H1 (cell line): ENCODE data around the gene SNORC. TPM values are rescaled to one million over a fixed set of nuclear protein-coding genes. Genes with fewer than 3 reads are reported as not detected.

Experiments
- CTCF ChIA-PET: fragments of 300-600 bp; sonication (Branson Sonifier 250); formaldehyde crosslinking; loops from one replicate; lab custom pipeline; 2021; ENCODE audit not compliant: partially characterized antibody; lab: Charles Lee
- POLR2A ChIA-PET: fragments of 300-600 bp; sonication (Branson Sonifier 250); formaldehyde crosslinking; loops from one replicate; lab custom pipeline; 2021; ENCODE audit warnings: inconsistent platforms; ENCODE audit not compliant: partially characterized antibody; lab: Charles Lee
- DNase-seq, 2 experiments: peaks; one replicate each; pipeline versions ENCODE4 v3.0.0 to v3.0.0-alpha.2; 2010 to 2022; ENCODE audit warnings: low spot score in 2 of 2, low read depth in 1 of 2, mixed read lengths in 1 of 2
- FAIRE-seq: peaks from 2 replicates; lab custom pipeline; 2011; peaks lifted over from hg19 to GRCh38; lab: Jason Lieb, UNC
- H2AFZ ChIP-seq: 2 replicates; pipeline ENCODE4 v1.8.1; 2012; ENCODE audit warnings: low read length, inconsistent platforms
- H2AK5ac ChIP-seq: 2 replicates; pipeline ENCODE4 v1.6.1; 2013; ENCODE audit warnings: low read depth, low read length
- H2BK120ac ChIP-seq: replicated peaks from 2 replicates; pipeline ENCODE3; 2013; ENCODE audit warnings: low read depth, low read length, inconsistent platforms
- H2BK12ac ChIP-seq: 2 replicates; pipeline ENCODE4 v1.6.1; 2013; ENCODE audit warnings: low read depth, low read length
- H2BK15ac ChIP-seq: 2 replicates; pipeline ENCODE4 v1.6.1; 2013; ENCODE audit warnings: low read length
- H2BK20ac ChIP-seq: 2 replicates; pipeline ENCODE4 v1.6.1; 2013; ENCODE audit warnings: low read length
- H2BK5ac ChIP-seq: 2 replicates; pipeline ENCODE4 v1.6.1; 2013; ENCODE audit warnings: low read depth, low read length
- H3K14ac ChIP-seq: 2 replicates; pipeline ENCODE4 v1.6.1; 2013; ENCODE audit warnings: inconsistent platforms; ENCODE audit not compliant: insufficient read length
- H3K18ac ChIP-seq: 2 replicates; pipeline ENCODE4 v1.6.1; 2013; ENCODE audit warnings: low read length; ENCODE audit errors: extremely low read depth
- H3K23ac ChIP-seq: 2 replicates; pipeline ENCODE4 v1.6.1; 2013; ENCODE audit warnings: inconsistent platforms; ENCODE audit not compliant: insufficient read length
- H3K23me2 ChIP-seq: 2 replicates; pipeline ENCODE4 v1.6.1; 2013; ENCODE audit warnings: low read depth, low read length
- H3K27ac ChIP-seq: 2 replicates; pipeline ENCODE4 v1.6.1; 2011; ENCODE audit warnings: low read depth, low read length, inconsistent platforms
- H3K27me3 ChIP-seq, 4 experiments: replicated peaks in 1 of 4; 1 replicate in 1 of 4; 2 replicates in 3 of 4; pipeline versions ENCODE4 v1.6.1 to v1.8.1; 2011 to 2013; ENCODE audit warnings: low read length in 3 of 4, mild to moderate bottlenecking in 3 of 4, inconsistent platforms in 2 of 4, mixed read lengths in 2 of 4, moderate library complexity in 1 of 4; ENCODE audit not compliant: control insufficient read depth in 3 of 4, insufficient read depth in 3 of 4; ENCODE audit errors: extremely low read depth in 1 of 4
- H3K36me3 ChIP-seq, 4 experiments: 2 replicates each; pipeline versions ENCODE4 v1.6.1 to v1.8.1; 2011 to 2013; ENCODE audit warnings: mild to moderate bottlenecking in 4 of 4, low read length in 3 of 4, moderate library complexity in 2 of 4, control low read depth in 1 of 4, inconsistent platforms in 1 of 4; ENCODE audit not compliant: insufficient read depth in 4 of 4, control insufficient read depth in 2 of 4
- H3K4ac ChIP-seq: replicated peaks from 2 replicates; pipeline ENCODE3; 2013; ENCODE audit warnings: low read length, low read depth, mixed read lengths, inconsistent platforms; ENCODE audit not compliant: insufficient read length
- H3K4me1 ChIP-seq, 4 experiments: replicated peaks in 1 of 4; 1 replicate in 1 of 4; 2 replicates in 3 of 4; pipeline versions ENCODE4 v1.6.1 to v1.8.1; 2011 to 2013; ENCODE audit warnings: low read length in 3 of 4, inconsistent platforms in 2 of 4, mixed read lengths in 1 of 4; ENCODE audit not compliant: insufficient read depth in 4 of 4, control insufficient read depth in 3 of 4
- H3K4me2 ChIP-seq, 2 experiments: 2 replicates each; pipeline versions ENCODE4 v1.6.1 to v1.8.1; 2011 to 2013; ENCODE audit warnings: low read depth in 2 of 2, low read length in 2 of 2, control low read depth in 1 of 2, inconsistent platforms in 1 of 2, mild to moderate bottlenecking in 1 of 2; ENCODE audit not compliant: insufficient read depth in 1 of 2
- H3K4me3 ChIP-seq, 4 experiments: fragments of 200-600, 300-600 bp in 1 of 4; sonication (generic), shearing (Covaris generic), sonication (Bioruptor Twin) in 1 of 4; 2 replicates each; pipeline versions ENCODE4 v1.5.1 to v1.8.1; 2011 to 2016; ENCODE audit warnings: low read length in 4 of 4, low read depth in 3 of 4, control low read depth in 2 of 4, inconsistent platforms in 2 of 4, mild to moderate bottlenecking in 2 of 4, mixed read lengths in 1 of 4, moderate library complexity in 1 of 4; ENCODE audit not compliant: insufficient read depth in 2 of 4; ENCODE audit errors: extremely low read depth in 1 of 4
- H3K56ac ChIP-seq: replicated peaks from 2 replicates; pipeline ENCODE3; 2013; ENCODE audit warnings: low read depth, mild to moderate bottlenecking, mixed read lengths, low read length, inconsistent platforms; ENCODE audit not compliant: insufficient read length
- H3K79me1 ChIP-seq: 2 replicates; pipeline ENCODE4 v1.6.1; 2013; ENCODE audit warnings: low read depth, low read length, control low read depth
- H3K79me2 ChIP-seq, 2 experiments: 2 replicates each; pipeline versions ENCODE4 v1.6.1 to v1.8.1; 2012 to 2013; ENCODE audit warnings: low read length in 2 of 2, mild to moderate bottlenecking in 2 of 2, inconsistent platforms in 1 of 2; ENCODE audit not compliant: insufficient read depth in 2 of 2, control insufficient read depth in 1 of 2
- H3K9ac ChIP-seq, 4 experiments: replicated peaks in 1 of 4; 1 replicate in 1 of 4; 2 replicates in 3 of 4; pipeline versions ENCODE4 v1.6.1 to v1.8.1; 2011 to 2013; ENCODE audit warnings: low read depth in 3 of 4, low read length in 3 of 4, control low read depth in 2 of 4, mild to moderate bottlenecking in 2 of 4, moderate library complexity in 2 of 4, inconsistent platforms in 1 of 4; ENCODE audit errors: extremely low read depth in 1 of 4
- H3K9me3 ChIP-seq, 2 experiments: 2 replicates each; pipeline versions ENCODE4 v1.6.1 to v1.8.1; 2012 to 2013; ENCODE audit warnings: mild to moderate bottlenecking in 2 of 2, moderate library complexity in 2 of 2, control low read depth in 1 of 2, inconsistent platforms in 1 of 2, low read depth in 1 of 2, low read length in 1 of 2, mixed read lengths in 1 of 2; ENCODE audit not compliant: insufficient read depth in 2 of 2
- H4K20me1 ChIP-seq, 2 experiments: replicated peaks in 1 of 2; 2 replicates each; pipeline versions ENCODE3 to v1.8.1; 2011 to 2013; ENCODE audit warnings: inconsistent platforms in 2 of 2, low read length in 2 of 2, mild to moderate bottlenecking in 1 of 2; ENCODE audit not compliant: insufficient read depth in 2 of 2, control insufficient read depth in 1 of 2
- H4K5ac ChIP-seq: 2 replicates; pipeline ENCODE4 v1.6.1; 2013; ENCODE audit warnings: low read length, low read depth, mixed read lengths, inconsistent platforms; ENCODE audit not compliant: insufficient read length
- H4K8ac ChIP-seq: 2 replicates; pipeline ENCODE4 v1.8.0; 2013; ENCODE audit warnings: mild to moderate bottlenecking, moderate library complexity, low read length, inconsistent platforms; ENCODE audit not compliant: insufficient read depth; ENCODE audit errors: extremely low read depth
- H4K91ac ChIP-seq: replicated peaks from 2 replicates; pipeline ENCODE3; 2013; ENCODE audit warnings: low read length, mixed read lengths, inconsistent platforms; ENCODE audit not compliant: insufficient read length
- CREB1 ChIP-seq: IDR thresholded peaks from 2 replicates; pipeline ENCODE4 v1.6.1; 2012; ENCODE audit warnings: inconsistent platforms
- WGBS, 2 experiments: shearing (Covaris generic) in 1 of 2; methylation state at CpG; one replicate each; pipeline versions ENCODE4 v1.1.6 to v1.1.7; 2013 to 2015; ENCODE audit warnings: low lambda C conversion rate in 2 of 2, mixed read lengths in 2 of 2, inconsistent platforms in 1 of 2, low coverage in 1 of 2, missing lambda C conversion rate in 1 of 2; ENCODE audit not compliant: insufficient replicate concordance in 2 of 2, insufficient coverage in 1 of 2, insufficient read length in 1 of 2; ENCODE audit errors: extremely low coverage in 1 of 2, missing lambda C conversion rate in 1 of 2; 5-methylcytosine and 5-hydroxymethylcytosine counted together
- polyA plus RNA-seq, 7 experiments: library from polyadenylated mRNA; depleted of rRNA in 3 of 7; stranded (reverse) in 5 of 7; unstranded in 2 of 7; fragments of >200 nt in 5 of 7; fragments of 200-250 nt in 2 of 7; gene quantifications; 1 replicate in 5 of 7; 2 replicates in 1 of 7; 4 replicates in 1 of 7; pipeline versions ENCODE4 v1.2.1 to v1.2.3, GENCODE V29; 2011 to 2013; ENCODE audit warnings: missing spikeins in 2 of 7, mixed read lengths in 2 of 7
- total RNA-seq: library from RNA; stranded (reverse); fragmentation: NEBNext Ultra II Directional; extraction: Animal tissue kit (Norgen Biotek cat#: 25700); gene quantifications from 2 replicates; pipeline ENCODE4 v1.2.1, GENCODE V29; 2021

The SNORC gene
- total and polyA plus RNA-seq, 2 of the 8 experiments (the other 6 are each of a cell fraction or from before 2014, with no cell fraction given): 1.6 to 1.8 TPM

GRCh38 chr2:232871835-232872736, 2.0 kb downstream of the SNORC start:
- Histone ChIP-seq H2BK20ac (no peak overlapping the region), H2BK12ac (no peak overlapping the region), H3K79me2 (no peaks in the 10 kb centered on the region), H3K79me1 (no peaks in the 10 kb centered on the region), H3K36me3 (no peaks in the 10 kb centered on the region), H3K23me2 (peaks cover 12% of the 10 kb centered on the region; the same call in 1 of the 2 replicates), H2BK15ac (no peak overlapping the region), H3K56ac (no peak overlapping the region), H2BK5ac (no peak overlapping the region), H3K4ac (no peak overlapping the region), H4K91ac (no peak overlapping the region), H3K9ac (no peak overlapping the region), H3K23ac (no peak overlapping the region), H4K20me1 (peaks cover 0 to 3% of the 10 kb centered on the region in 2 experiments), H3K4me1 (peaks cover 0 to 3% (median 1%) of the 10 kb centered on the region in 4 experiments; a peak in 4 of 7 replicates), H3K14ac (no peak overlapping the region), H3K4me3 (no peak overlapping the region), H4K8ac (no peak overlapping the region), H3K27me3 (peaks cover 0 to 16% (median 11%) of the 10 kb centered on the region in 4 experiments; a peak in 5 of 7 replicates), H2AFZ (no peak overlapping the region), H4K5ac (no peak overlapping the region), H2AK5ac (no peak overlapping the region), H3K18ac (no peak overlapping the region), H3K9me3 (no peaks in the 10 kb centered on the region), H3K4me2 (no peak overlapping the region), H2BK120ac (no peak overlapping the region), H3K27ac (no peak overlapping the region)
- CTCF ChIA-PET: interaction anchor here (1.2 to 3.0 kb wide), 6 partner anchors 10 to 182 kb away, joined by 3 to 13 read pairs (median 6); no protein-coding TSS in a partner anchor
- POLR2A ChIA-PET: interaction anchor here (1.2 kb wide), 1 partner anchor 15 kb away, joined by 3 read pairs; no protein-coding TSS in a partner anchor
- FAIRE-seq (no peak), DNase-seq (no peak)
- WGBS, 2 experiments: 86% methylated on average over 18 of the region's 22 CpGs; no CpG with 5 or more reads in 1 of the 2 experiments
- no peak for TF ChIP-seq CREB1
